Naive thymus-derived CD8-positive, alpha-beta T cell (primary cell): ENCODE results near the gene MYCT1. TPM values are rescaled to one million over a fixed set of nuclear protein-coding genes. Genes with fewer than 3 reads are reported as not detected.

ENCODE experiments used
- ATAC-seq, 2 donors: fragments of 150-1000 bp; cut with Tn5 transposase in 1 of 2; sonication (Bioruptor Pico), chemical (Tn5 transposase) in 1 of 2; 1 replicate in 1 of 2; 2 replicates in 1 of 2; pipeline ENCODE4 v1.10.0; 2021; ENCODE audit warnings: mild to moderate bottlenecking in 2 of 2, moderate library complexity in 2 of 2
- POLR2A ChIA-PET: fragments of 350-600 bp; sonication (Branson Sonifier 250); formaldehyde crosslinking; loops from one replicate; lab custom pipeline; 2021; ENCODE audit warnings: antibody characterized with exemption; lab: Charles Lee
- DNase-seq, 10 donors: peaks; one replicate each; pipeline versions ENCODE4 v3.0.0 to v3.0.0-alpha.2; 2020 to 2022
- H3K27ac Mint-ChIP-seq, 10 donors: one replicate each; pipeline ENCODE4 v1.8.0; 2020 to 2022; ENCODE audit warnings: mild to moderate bottlenecking in 10 of 10, mixed read lengths in 10 of 10, moderate library complexity in 4 of 10, inconsistent platforms in 1 of 10
- H3K27me3 Mint-ChIP-seq, 5 donors: one replicate each; pipeline ENCODE4 v1.8.0; 2021 to 2022; ENCODE audit warnings: mixed read lengths in 5 of 5
- H3K36me3 Mint-ChIP-seq, 3 donors: one replicate each; pipeline ENCODE4 v1.8.0; 2020 to 2022; ENCODE audit warnings: mixed read lengths in 3 of 3, mild to moderate bottlenecking in 2 of 3, inconsistent platforms in 1 of 3
- H3K4me1 Mint-ChIP-seq, 4 donors: one replicate each; pipeline ENCODE4 v1.8.0; 2021 to 2022; ENCODE audit warnings: mixed read lengths in 4 of 4
- H3K4me3 Mint-ChIP-seq, 10 donors: one replicate each; pipeline ENCODE4 v1.8.0; 2020 to 2022; ENCODE audit warnings: mild to moderate bottlenecking in 10 of 10, mixed read lengths in 10 of 10, moderate library complexity in 6 of 10, inconsistent platforms in 1 of 10
- H3K9me3 Mint-ChIP-seq, 9 donors: one replicate each; pipeline ENCODE4 v1.8.0; 2020 to 2022; ENCODE audit warnings: mixed read lengths in 9 of 9, mild to moderate bottlenecking in 3 of 9, inconsistent platforms in 1 of 9, moderate library complexity in 1 of 9
- polyA plus RNA-seq, 3 donors: library from polyadenylated mRNA; unstranded; fragments of 300-500 nt; fragmentation: Illumina TruSeq; gene quantifications; one replicate each; pipeline ENCODE4 v1.2.3, GENCODE V29; 2021
- total RNA-seq, 8 experiments: library from RNA in 2 of 8; stranded (reverse) in 2 of 8; gene quantifications; one replicate each; pipeline ENCODE4 v1.2.3 and lab custom pipeline; 2021 to 2026

The MYCT1 gene
- total and polyA plus RNA-seq, 5 experiments from 2014 or later = not detected

DNA sequence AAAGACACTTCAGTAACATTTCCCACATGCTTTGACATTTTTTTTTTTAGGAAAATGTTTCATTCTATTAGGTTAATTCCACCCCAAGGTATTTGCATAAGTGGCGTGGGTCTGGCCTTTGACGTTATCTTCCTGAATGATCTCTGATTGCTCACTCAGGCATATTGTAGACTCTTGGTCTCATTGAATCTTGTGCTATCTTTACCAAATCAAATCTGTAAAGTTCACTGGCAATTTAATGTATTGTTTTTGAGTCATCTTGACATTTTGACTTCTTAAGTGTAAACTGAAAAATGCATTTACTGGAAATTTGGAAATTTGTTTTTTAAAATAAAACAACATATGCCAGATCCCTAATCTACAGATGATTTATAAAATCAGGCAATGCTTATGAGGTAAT is 36.9 kb downstream of the MYCT1 start:
- DNase-seq = no peak

GRCh38 chr6:152736687-152737273 is 39.1 kb downstream of the MYCT1 start:
- peaks cover 0 to 2% (median 0%) of the 10 kb centered on the region in 9 donors for H3K9me3 Mint-ChIP-seq
- DNase-seq (no peak), ATAC-seq (no peak)
- H3K4me3 Mint-ChIP-seq = no peak overlapping the region
- POLR2A ChIA-PET = no interaction called here
- H3K36me3 Mint-ChIP-seq = peaks cover 0 to 5% (median 0%) of the 10 kb centered on the region in 3 donors
- H3K4me1 Mint-ChIP-seq = no peaks in the 10 kb centered on the region
- no peaks in the 10 kb centered on the region for H3K27me3 Mint-ChIP-seq
- no peak overlapping the region for H3K27ac Mint-ChIP-seq

More for the DNA sequence above, 36.9 kb downstream of the MYCT1 start:
- ATAC-seq = no peak
- POLR2A ChIA-PET = no interaction called here
- H3K27ac Mint-ChIP-seq = no peak overlapping the region
- H3K4me1 Mint-ChIP-seq = no peaks in the 10 kb centered on the region
- no peaks in the 10 kb centered on the region for H3K27me3 Mint-ChIP-seq
- peaks cover 0 to 2% (median 0%) of the 10 kb centered on the region in 9 donors for H3K9me3 Mint-ChIP-seq
- no peak overlapping the region for H3K4me3 Mint-ChIP-seq
- H3K36me3 Mint-ChIP-seq = peaks cover 0 to 5% (median 0%) of the 10 kb centered on the region in 3 donors

DNA sequence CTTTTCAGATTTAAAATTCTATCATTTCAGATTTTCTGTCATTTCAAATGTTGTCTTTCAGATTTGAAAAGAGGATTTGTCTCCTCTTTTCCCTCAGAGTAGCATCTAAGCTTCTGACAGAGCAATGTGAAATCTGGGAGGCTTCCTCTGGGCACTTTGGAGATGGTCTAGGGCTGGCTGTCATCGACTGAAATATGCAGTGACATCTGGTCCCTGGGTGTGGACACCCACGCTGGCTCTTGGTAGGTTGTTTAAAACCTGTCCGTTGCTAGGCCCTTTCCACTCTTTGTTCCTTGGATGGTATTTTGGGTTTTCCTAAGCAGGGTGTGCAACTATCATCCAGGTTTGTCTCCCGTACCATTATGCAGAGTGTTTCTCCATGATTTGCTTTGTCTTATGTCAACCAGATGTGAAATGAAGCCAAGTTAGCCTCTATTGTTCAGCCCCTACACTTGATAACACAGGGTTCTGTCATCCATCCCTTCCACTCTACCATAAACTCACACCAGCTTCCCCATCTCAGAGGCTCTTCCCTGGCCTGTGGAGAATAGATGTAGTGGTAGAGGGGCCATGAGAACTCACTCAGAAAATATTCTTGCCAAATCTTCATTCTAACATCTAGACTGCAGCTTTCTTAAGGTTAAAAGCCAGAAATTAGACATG is 47.9 kb downstream of the MYCT1 start:
- H3K9me3 Mint-ChIP-seq = no peaks in the 10 kb centered on the region
- no peak for ATAC-seq
- no peak overlapping the region for H3K4me3 Mint-ChIP-seq
- POLR2A ChIA-PET = no interaction called here
- H3K4me1 Mint-ChIP-seq = no peaks in the 10 kb centered on the region
- H3K27me3 Mint-ChIP-seq = peaks cover 0 to 20% (median 10%) of the 10 kb centered on the region in 5 donors
- H3K27ac Mint-ChIP-seq = no peak overlapping the region
- no peaks in the 10 kb centered on the region for H3K36me3 Mint-ChIP-seq
- no peak for DNase-seq

DNA sequence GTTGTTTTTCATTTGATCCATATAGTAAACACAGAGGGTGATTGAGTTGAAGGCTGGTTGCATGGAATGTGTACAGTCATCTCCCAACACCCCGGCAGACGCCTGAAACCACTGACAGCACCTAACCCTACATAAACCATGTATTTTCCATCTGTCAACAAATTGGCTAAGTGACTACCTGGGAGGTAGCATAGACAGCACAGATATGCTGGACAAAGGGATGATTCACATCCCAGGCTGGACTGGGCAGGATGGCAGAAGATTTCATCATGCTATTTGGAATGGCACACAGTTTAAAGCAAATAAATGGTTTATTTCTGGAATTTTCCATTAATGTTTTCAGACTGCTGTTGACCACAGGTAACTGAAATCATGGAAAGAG is 48.5 kb downstream of the MYCT1 start:
- Mint-ChIP-seq H3K4me1 (no peaks in the 10 kb centered on the region), H3K27ac (no peak overlapping the region), H3K9me3 (no peaks in the 10 kb centered on the region), H3K36me3 (no peaks in the 10 kb centered on the region), H3K4me3 (no peak overlapping the region), H3K27me3 (peaks cover 0 to 20% (median 10%) of the 10 kb centered on the region in 5 donors)
- no peak for DNase-seq
- no peak for ATAC-seq
- POLR2A ChIA-PET = no interaction called here

- POLR2A ChIA-PET = no interaction called here
- Mint-ChIP-seq H3K4me3 (no peak overlapping the region), H3K27me3 (peaks cover 0 to 19% (median 7%) of the 10 kb centered on the region in 5 donors), H3K9me3 (no peaks in the 10 kb centered on the region), H3K36me3 (no peaks in the 10 kb centered on the region), H3K4me1 (no peaks in the 10 kb centered on the region), H3K27ac (no peak overlapping the region)
- DNase-seq = no peak
- ATAC-seq = no peak
Observed at GRCh38 chr6:152748843-152749242, 51.1 kb downstream of the MYCT1 start.

- Mint-ChIP-seq H3K4me1 (no peaks in the 10 kb centered on the region), H3K36me3 (no peaks in the 10 kb centered on the region), H3K4me3 (no peak overlapping the region), H3K27me3 (peaks cover 0 to 14% (median 2%) of the 10 kb centered on the region in 5 donors), H3K9me3 (no peaks in the 10 kb centered on the region), H3K27ac (no peak overlapping the region)
- POLR2A ChIA-PET = no interaction called here
- ATAC-seq = no peak
- DNase-seq = no peak
Observed at GRCh38 chr6:152749336-152749735, 51.6 kb downstream of the MYCT1 start.

DNA sequence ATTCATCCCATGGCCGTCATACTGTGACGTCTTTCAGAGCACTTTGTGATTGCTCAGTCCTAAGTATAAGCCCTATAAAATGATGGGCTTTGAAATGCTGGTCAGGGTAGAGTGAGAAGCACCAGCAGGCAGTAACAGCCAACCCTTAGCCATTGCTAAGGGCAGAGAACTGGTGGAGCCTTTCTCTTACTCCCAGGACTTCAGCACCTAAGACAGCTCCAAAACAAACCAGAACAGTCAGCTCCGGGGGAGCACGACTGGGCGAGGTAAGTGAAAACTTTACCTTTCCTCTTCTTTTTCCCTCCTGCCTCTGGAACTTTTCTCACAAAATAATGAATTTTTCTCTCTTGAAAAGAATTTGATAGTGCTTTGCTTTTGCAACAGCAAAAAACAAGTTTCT is 53.0 kb downstream of the MYCT1 start, which contains the start of gene VIP:
TSS of gene VIP (plus strand) at position 104 of the 400 bp plus-strand sequence. CDS start 1,381 bp downstream, outside the sequence.
- POLR2A ChIA-PET = no interaction called here
- ATAC-seq = no peak
- Mint-ChIP-seq H3K36me3 (no peaks in the 10 kb centered on the region), H3K4me1 (no peaks in the 10 kb centered on the region), H3K4me3 (no peak within 1 kb of the TSS), H3K9me3 (no peaks in the 10 kb centered on the region), H3K27ac (no peak within 1 kb of the TSS), H3K27me3 (peaks cover 0 to 9% (median 0%) of the 10 kb centered on the region in 5 donors)
- DNase-seq = no peak

DNA sequence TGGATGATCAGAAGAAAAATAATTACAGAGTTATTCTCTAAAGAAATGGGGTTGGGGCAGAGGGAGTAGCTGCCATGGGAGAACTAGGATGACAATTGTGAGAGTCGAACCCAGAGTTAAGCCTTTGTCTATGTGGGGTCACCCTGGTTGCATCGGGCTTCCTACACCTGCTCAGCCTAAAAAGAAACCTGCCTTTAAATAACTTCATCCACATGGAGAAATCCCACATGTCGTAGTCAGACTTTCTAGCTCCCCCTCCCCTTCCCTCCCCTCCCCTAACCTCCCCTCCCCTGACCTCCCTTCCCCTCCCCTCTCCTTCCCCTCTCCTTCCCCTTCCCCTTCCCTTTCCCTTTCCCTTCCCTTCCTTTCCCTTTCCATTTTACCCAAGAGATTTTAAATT is 67.6 kb downstream of the MYCT1 start:
- POLR2A ChIA-PET = no interaction called here
- Mint-ChIP-seq H3K27me3 (peaks cover 0 to 4% (median 2%) of the 10 kb centered on the region in 5 donors), H3K27ac (no peak overlapping the region), H3K36me3 (no peaks in the 10 kb centered on the region), H3K4me3 (no peak overlapping the region), H3K4me1 (no peaks in the 10 kb centered on the region), H3K9me3 (peaks cover 0 to 2% (median 0%) of the 10 kb centered on the region in 9 donors)
- DNase-seq (no peak), ATAC-seq (no peak)

- Mint-ChIP-seq H3K9me3 (peaks cover 0 to 2% (median 0%) of the 10 kb centered on the region in 9 donors), H3K36me3 (no peaks in the 10 kb centered on the region), H3K27ac (no peak overlapping the region), H3K4me1 (no peaks in the 10 kb centered on the region), H3K27me3 (peaks cover 0 to 5% (median 3%) of the 10 kb centered on the region in 5 donors), H3K4me3 (no peak overlapping the region)
- DNase-seq (no peak), ATAC-seq (no peak)
- POLR2A ChIA-PET = no interaction called here
Observed at GRCh38 chr6:152769159-152769558, 71.5 kb downstream of the MYCT1 start.

- H3K9me3 Mint-ChIP-seq = peaks cover 0 to 2% (median 0%) of the 10 kb centered on the region in 9 donors
- POLR2A ChIA-PET = no interaction called here
- no peak overlapping the region for H3K27ac Mint-ChIP-seq
- no peaks in the 10 kb centered on the region for H3K36me3 Mint-ChIP-seq
- ATAC-seq (no peak), DNase-seq (no peak)
- no peaks in the 10 kb centered on the region for H3K4me1 Mint-ChIP-seq
- H3K4me3 Mint-ChIP-seq = no peak overlapping the region
- peaks cover 0 to 5% (median 3%) of the 10 kb centered on the region in 5 donors for H3K27me3 Mint-ChIP-seq
Observed at GRCh38 chr6:152769993-152770392, 72.3 kb downstream of the MYCT1 start.

DNA sequence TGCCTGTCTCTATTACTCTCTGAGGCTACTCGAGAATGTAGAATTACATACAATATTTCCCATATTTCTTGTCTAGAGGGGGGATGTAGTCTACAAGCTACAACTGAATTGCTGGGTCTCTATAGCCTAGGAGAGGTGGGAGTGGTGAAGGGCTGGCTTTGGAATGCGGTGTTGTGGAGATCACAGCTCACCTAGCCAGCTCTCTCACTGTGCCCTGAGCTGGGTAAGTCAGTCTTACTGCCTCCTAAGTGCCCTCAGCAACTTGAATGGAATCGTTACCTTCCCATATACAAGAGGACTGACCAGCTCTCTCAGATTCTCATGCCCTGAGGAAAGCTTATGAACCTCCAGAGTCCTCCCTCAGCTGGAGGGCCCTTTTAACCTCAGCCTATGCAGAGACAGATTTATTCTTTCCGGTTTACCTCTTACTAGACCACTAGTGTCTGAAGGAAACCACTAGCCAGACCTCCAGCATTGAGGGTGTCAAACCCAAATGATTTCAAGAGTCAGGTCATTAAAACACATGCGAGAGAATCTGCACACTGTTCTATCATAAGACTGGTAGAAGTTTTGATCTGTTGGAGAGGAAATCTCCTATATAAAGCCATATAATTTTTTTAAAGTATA is 73.5 kb downstream of the MYCT1 start:
- DNase-seq (no peak), ATAC-seq (no peak)
- H3K27me3 Mint-ChIP-seq = peaks cover 0 to 5% (median 3%) of the 10 kb centered on the region in 5 donors
- H3K4me3 Mint-ChIP-seq = no peak overlapping the region
- H3K27ac Mint-ChIP-seq = no peak overlapping the region
- no peaks in the 10 kb centered on the region for H3K4me1 Mint-ChIP-seq
- POLR2A ChIA-PET = no interaction called here
- H3K36me3 Mint-ChIP-seq = no peaks in the 10 kb centered on the region
- H3K9me3 Mint-ChIP-seq = peaks cover 0 to 2% (median 0%) of the 10 kb centered on the region in 9 donors
